Endothelial cell (in vitro differentiated cells): ENCODE measurements around the gene UGGT2. TPM values are rescaled to one million over a fixed set of nuclear protein-coding genes. Genes with fewer than 3 reads are reported as not detected.
A peak's percentile ranks its signal among the peaks of the same experiment; 100 is the strongest.
"Not testable (repeated sequence)": the region's sequence is repeated elsewhere in the genome, so short reads cannot be mapped to it uniquely, and the experiment has no call there.

ENCODE experiments used
- DNase-seq: peaks from one replicate; pipeline ENCODE4 v3.0.0; 2021; ENCODE audit warnings: low spot score
- H3K27ac Mint-ChIP-seq: one replicate; pipeline ENCODE4 v1.8.0; 2021; ENCODE audit warnings: mixed read lengths, inconsistent platforms; ENCODE audit not compliant: unreplicated experiment
- H3K27me3 Mint-ChIP-seq: one replicate; pipeline ENCODE4 v1.8.0; 2021; ENCODE audit warnings: mild to moderate bottlenecking, moderate library complexity, mixed read lengths, inconsistent platforms; ENCODE audit not compliant: unreplicated experiment
- H3K36me3 Mint-ChIP-seq: one replicate; pipeline ENCODE4 v1.8.0; 2021; ENCODE audit warnings: mild to moderate bottlenecking, low read depth, mixed read lengths, inconsistent platforms; ENCODE audit not compliant: unreplicated experiment
- H3K4me1 Mint-ChIP-seq: one replicate; pipeline ENCODE4 v1.8.0; 2021; ENCODE audit warnings: mild to moderate bottlenecking, mixed read lengths, inconsistent platforms; ENCODE audit not compliant: unreplicated experiment
- H3K4me3 Mint-ChIP-seq: one replicate; pipeline ENCODE4 v1.8.0; 2021; ENCODE audit warnings: mild to moderate bottlenecking, mixed read lengths, inconsistent platforms; ENCODE audit not compliant: unreplicated experiment
- H3K9me3 Mint-ChIP-seq: one replicate; pipeline ENCODE4 v1.8.0; 2021; ENCODE audit warnings: mixed read lengths, inconsistent platforms; ENCODE audit not compliant: unreplicated experiment
- CTCF ChIP-seq: fragments of 200-600 bp; sonication (generic); IDR thresholded peaks from one replicate; pipeline ENCODE4 v1.5.0; 2021; ENCODE audit warnings: antibody characterized with exemption; ENCODE audit not compliant: unreplicated experiment
- total RNA-seq: library from RNA; stranded (reverse); fragmentation: NEBNext Ultra II Directional; extraction: Animal tissue kit (Norgen Biotek cat#: 25700); gene quantifications from one replicate; pipeline ENCODE4 v1.2.1, GENCODE V29; 2021; ENCODE audit not compliant: unreplicated experiment

The UGGT2 gene
- total RNA-seq, 1 donor from 2014 or later, result 23.7 TPM

- H3K9me3 Mint-ChIP-seq, result no peaks in the 10 kb centered on the region
- TF ChIP-seq CTCF, result no peak
- peaks cover 47% of the 10 kb centered on the region for H3K36me3 Mint-ChIP-seq
- DNase-seq, result no peak
- peaks cover 4% of the 10 kb centered on the region for H3K4me1 Mint-ChIP-seq
- no peak overlapping the region for H3K4me3 Mint-ChIP-seq
- no peak overlapping the region for H3K27ac Mint-ChIP-seq
- no peaks in the 10 kb centered on the region for H3K27me3 Mint-ChIP-seq
Measured at GRCh38 chr13:95788100-95788463, 265.1 kb downstream of the UGGT2 start.

GRCh38 chr13:95787356-95788099 lies 265.7 kb downstream of the UGGT2 start:
- no peak overlapping the region for H3K27ac Mint-ChIP-seq
- no peaks in the 10 kb centered on the region for H3K9me3 Mint-ChIP-seq
- TF ChIP-seq CTCF, result no peak
- no peaks in the 10 kb centered on the region for H3K27me3 Mint-ChIP-seq
- no peak for DNase-seq
- no peak overlapping the region for H3K4me3 Mint-ChIP-seq
- peaks cover 4% of the 10 kb centered on the region for H3K4me1 Mint-ChIP-seq
- H3K36me3 Mint-ChIP-seq, result peaks cover 52% of the 10 kb centered on the region

GRCh38 chr13:95784900-95785290 lies 268.3 kb downstream of the UGGT2 start:
- H3K27ac Mint-ChIP-seq, result peak overlapping the region; percentile 19
- no peaks in the 10 kb centered on the region for H3K27me3 Mint-ChIP-seq
- peaks cover 4% of the 10 kb centered on the region for H3K4me1 Mint-ChIP-seq
- H3K36me3 Mint-ChIP-seq, result peaks cover 48% of the 10 kb centered on the region
- H3K4me3 Mint-ChIP-seq, result no peak overlapping the region
- DNase-seq, result no peak
- H3K9me3 Mint-ChIP-seq, result no peaks in the 10 kb centered on the region
- no peak for TF ChIP-seq CTCF

GRCh38 chr13:95784161-95784899 lies 268.9 kb downstream of the UGGT2 start:
- TF ChIP-seq CTCF, result no peak
- H3K27ac Mint-ChIP-seq, result no peak overlapping the region
- no peaks in the 10 kb centered on the region for H3K27me3 Mint-ChIP-seq
- H3K4me3 Mint-ChIP-seq, result no peak overlapping the region
- H3K9me3 Mint-ChIP-seq, result no peaks in the 10 kb centered on the region
- no peak for DNase-seq
- peaks cover 42% of the 10 kb centered on the region for H3K36me3 Mint-ChIP-seq
- H3K4me1 Mint-ChIP-seq, result peaks cover 4% of the 10 kb centered on the region

- H3K4me1 Mint-ChIP-seq, result peaks cover 4% of the 10 kb centered on the region
- TF ChIP-seq CTCF, result no peak
- no peak for DNase-seq
- no peak overlapping the region for H3K27ac Mint-ChIP-seq
- H3K27me3 Mint-ChIP-seq, result no peaks in the 10 kb centered on the region
- no peaks in the 10 kb centered on the region for H3K9me3 Mint-ChIP-seq
- peaks cover 36% of the 10 kb centered on the region for H3K36me3 Mint-ChIP-seq
- H3K4me3 Mint-ChIP-seq, result no peak overlapping the region
Measured at GRCh38 chr13:95783747-95784146, 269.5 kb downstream of the UGGT2 start.

- not testable (repeated sequence) for H3K9me3 Mint-ChIP-seq, DNase-seq, H3K27me3 Mint-ChIP-seq, H3K4me3 Mint-ChIP-seq, H3K27ac Mint-ChIP-seq, H3K4me1 Mint-ChIP-seq
- peaks cover 29% of the 10 kb centered on the region for H3K36me3 Mint-ChIP-seq
Measured at GRCh38 chr13:95781940-95782339, 271.3 kb downstream of the UGGT2 start.
